Measurements from ENCODE around the gene IL1RL1.

GRCh38 chr2:102317715-102318114 is 6.4 kb downstream of the IL1RL1 start:
- TF ChIP-seq, protein P1, sequence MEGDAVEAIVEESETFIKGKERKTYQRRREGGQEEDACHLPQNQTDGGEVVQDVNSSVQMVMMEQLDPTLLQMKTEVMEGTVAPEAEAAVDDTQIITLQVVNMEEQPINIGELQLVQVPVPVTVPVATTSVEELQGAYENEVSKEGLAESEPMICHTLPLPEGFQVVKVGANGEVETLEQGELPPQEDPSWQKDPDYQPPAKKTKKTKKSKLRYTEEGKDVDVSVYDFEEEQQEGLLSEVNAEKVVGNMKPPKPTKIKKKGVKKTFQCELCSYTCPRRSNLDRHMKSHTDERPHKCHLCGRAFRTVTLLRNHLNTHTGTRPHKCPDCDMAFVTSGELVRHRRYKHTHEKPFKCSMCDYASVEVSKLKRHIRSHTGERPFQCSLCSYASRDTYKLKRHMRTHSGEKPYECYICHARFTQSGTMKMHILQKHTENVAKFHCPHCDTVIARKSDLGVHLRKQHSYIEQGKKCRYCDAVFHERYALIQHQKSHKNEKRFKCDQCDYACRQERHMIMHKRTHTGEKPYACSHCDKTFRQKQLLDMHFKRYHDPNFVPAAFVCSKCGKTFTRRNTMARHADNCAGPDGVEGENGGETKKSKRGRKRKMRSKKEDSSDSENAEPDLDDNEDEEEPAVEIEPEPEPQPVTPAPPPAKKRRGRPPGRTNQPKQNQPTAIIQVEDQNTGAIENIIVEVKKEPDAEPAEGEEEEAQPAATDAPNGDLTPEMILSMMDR (IDR thresholded peaks at IDR 0.05): no peak
- no peak for TF ChIP-seq POLR2A (IDR thresholded peaks at IDR 0.05)

Measured in esophagus squamous epithelium (tissue), 4 donors.